DMS114 treated with DMSO at 0.1 percent for 48 hours (cell line): Measurements from ENCODE around the gene IGFN1.

Experiments
- DNase-seq: peaks from one replicate; lab custom pipeline; 2025; ENCODE audit not compliant: unreplicated experiment; lab: John Stamatoyannopoulos, UW

Gene IGFN1

GRCh38 chr1:201184307-201185122, 6.1 kb upstream of the IGFN1 start:
- DNase-seq: no peak

DNA sequence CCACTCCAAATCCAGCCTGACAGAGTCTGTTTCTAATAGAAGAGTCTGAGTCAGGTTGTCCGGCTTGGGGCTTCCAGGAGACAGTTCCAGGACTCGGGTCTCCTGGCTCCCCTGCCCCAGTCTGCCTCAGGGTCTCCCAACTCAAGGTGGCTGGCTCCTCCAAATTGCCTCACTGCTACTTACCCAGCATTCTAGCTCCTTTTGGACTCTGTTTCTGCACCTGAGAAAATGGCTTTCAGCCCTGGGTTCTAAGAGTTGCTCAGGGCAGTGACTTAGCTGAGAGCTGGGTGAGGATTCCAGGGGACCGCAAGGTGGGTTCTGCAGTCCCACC, 5.5 kb upstream of the IGFN1 start:
- DNase-seq: no peak

DNA sequence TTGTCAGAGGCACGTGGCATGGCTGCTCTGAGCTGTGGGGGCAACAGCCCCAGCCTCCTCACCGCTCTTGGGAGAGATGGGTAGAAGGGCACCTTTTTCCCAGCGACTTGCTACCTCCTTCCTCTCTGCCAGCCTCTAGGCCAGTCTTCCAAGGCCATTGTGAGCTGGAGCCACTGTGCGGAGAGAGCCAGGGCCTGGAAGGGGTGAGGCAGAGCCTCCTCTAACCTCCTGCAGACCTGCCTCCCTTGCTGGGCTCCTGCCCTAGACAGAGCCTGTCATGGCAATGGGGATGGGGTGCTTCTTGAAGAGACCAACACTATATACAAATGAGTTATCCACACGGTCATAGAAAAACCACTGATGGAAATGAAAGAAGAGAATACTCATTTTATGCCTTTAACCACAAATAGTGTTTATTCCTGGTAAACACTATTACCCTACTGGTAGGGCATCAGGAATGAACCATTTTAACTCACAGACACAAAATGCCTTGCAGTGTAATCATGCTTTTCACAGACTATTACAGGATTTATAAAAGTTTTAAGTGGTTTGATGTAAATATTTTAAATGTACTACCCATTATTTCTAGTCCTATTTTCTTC, 5.0 kb upstream of the IGFN1 start:
- DNase-seq: no peak

GRCh38 chr1:201186192-201186591, 4.4 kb upstream of the IGFN1 start:
- DNase-seq: no peak

GRCh38 chr1:201189085-201189484, 1.5 kb upstream of the IGFN1 start:
- no peak for DNase-seq

DNA sequence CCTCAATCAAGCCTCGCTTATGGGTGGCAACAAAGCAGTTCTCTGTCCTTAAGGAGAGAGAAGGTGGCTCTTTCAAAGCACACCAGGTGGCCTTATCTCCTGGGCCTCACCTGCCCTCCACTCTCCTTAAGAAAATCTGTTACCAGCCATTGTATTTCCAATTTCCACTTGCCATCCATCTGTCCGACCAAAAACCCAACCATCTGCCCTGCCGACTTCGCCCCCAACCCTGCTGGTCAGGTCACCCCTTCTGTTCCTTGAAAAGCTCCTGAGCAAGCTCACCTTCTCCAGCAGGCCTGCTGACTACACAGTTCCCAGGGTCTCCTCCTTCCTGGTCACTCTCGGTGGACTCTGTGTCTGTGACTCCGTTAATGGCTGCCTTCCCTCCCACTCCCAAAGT, 619 bp upstream of the IGFN1 start:
- no peak for DNase-seq

DNA sequence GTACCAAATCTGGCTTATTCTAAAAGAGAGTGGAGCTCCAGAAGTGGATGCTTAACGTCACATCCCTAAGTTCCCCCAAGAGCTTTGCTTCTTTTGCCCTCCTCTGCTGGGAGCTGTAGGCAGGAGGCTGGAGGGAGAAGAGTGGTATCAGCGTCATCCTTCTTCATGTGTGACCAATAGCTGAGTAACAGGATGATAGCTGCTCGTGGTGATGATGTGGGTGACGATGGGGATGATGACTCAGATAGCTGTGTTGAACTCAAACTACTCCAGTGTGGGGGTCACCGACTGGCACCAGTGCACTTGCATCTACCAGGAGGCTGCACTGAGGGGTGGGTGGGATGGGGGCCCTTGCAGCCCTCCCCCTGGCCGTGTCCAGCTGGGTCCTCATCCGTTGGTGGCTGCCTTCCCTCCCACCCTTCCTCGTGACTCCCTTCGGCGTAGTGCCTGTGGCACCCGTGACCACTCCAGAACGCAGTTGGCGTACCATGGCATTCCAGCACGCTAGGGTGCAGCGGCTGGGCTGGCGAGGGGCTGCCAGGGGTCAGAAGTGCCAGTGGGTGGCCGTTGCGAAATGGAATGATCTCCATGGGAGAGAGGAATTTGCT, 1.1 kb downstream of the IGFN1 start:
- DNase-seq: no peak

DNA sequence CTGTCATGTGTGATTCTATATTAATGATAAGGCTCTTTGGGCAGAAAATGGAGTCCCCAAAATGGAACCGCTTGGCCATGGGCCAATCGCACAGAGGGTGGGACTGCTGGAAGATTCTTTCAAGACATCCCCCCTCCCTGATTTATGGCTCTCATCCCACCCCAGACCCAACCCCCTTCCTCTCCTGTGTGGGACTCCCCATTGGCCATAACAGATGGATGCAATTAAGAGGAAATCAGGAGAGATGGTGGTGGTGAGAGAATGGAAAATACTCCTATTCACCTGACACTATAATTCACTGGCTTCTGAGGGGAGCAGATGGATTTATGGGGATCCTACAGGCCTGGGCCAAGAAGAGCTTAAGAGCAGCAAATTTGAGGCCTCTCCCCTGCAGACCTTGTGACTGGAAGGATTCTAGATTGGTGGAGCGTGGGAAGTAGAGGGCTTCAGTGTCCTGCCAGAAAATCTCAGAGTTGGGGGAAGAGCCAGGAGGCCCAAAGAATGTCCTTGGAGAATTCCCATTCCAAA, 1.7 kb downstream of the IGFN1 start:
- DNase-seq: no peak

DNA sequence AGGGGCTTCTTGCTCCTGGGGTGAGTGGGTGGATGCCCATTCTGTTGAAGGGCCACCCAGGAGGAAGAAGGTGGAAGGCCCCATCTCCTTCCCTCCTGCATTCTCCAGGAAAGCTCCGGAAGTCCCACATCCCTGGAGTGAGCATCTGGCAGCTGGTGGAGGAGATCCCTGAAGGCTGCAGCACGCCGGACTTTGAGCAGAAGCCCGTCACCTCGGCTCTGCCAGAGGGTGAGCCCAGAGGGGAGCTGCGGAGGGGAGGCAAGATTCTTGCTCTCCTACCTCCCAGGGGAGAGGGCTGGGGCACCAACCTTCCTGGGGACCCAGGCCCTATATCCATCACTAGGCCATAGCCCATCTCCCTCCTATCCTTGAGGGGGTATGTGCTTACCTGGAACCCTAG, 3.4 kb downstream of the IGFN1 start:
- no peak for DNase-seq

GRCh38 chr1:201198598-201198997, 8.0 kb downstream of the IGFN1 start:
- DNase-seq: no peak

DNA sequence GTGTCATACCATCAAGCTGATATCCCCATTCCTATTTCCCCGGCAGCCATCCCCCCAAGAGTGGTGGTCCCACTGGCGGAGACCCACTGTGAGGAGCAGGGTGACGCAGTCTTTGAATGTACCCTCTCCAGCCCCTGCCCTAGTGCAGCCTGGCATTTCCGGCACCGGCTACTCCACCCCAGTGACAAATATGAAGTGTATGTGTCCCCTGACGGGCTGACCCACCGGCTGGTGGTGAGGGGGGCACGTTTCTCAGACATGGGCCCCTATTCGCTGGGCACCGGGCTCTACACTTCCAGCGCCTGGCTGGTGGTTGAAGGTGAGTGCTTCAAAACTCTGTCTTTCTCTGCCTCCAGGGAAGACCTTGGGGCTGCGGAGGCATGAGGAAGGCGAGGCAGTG, 14.4 kb downstream of the IGFN1 start:
- no peak for DNase-seq

DNA sequence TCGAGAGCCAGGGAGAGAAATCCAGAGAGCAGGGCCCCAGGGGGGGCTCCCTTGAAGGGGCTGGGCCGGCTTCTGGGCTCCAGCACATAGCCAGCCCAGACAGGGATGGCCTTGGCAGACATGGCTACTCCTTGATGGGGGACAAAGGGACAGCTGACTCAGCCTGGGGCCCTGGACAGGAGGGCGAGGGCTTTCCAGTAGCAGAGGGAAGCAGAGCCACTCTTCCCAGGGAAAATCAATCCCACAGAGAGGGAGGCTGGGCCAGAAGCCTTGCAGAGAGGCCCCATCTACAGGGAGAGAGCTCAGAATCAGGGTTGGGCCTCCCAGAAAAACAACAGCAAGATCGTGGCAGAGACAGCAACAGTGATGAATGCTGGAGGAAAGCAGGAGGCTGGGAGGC, 15.6 kb downstream of the IGFN1 start:
- no peak for DNase-seq

GRCh38 chr1:201207046-201207445, 16.4 kb downstream of the IGFN1 start:
- DNase-seq: no peak

GRCh38 chr1:201208236-201208635, 17.6 kb downstream of the IGFN1 start:
- no peak for DNase-seq

GRCh38 chr1:201212056-201212455, 21.4 kb downstream of the IGFN1 start:
- no peak for DNase-seq

DNA sequence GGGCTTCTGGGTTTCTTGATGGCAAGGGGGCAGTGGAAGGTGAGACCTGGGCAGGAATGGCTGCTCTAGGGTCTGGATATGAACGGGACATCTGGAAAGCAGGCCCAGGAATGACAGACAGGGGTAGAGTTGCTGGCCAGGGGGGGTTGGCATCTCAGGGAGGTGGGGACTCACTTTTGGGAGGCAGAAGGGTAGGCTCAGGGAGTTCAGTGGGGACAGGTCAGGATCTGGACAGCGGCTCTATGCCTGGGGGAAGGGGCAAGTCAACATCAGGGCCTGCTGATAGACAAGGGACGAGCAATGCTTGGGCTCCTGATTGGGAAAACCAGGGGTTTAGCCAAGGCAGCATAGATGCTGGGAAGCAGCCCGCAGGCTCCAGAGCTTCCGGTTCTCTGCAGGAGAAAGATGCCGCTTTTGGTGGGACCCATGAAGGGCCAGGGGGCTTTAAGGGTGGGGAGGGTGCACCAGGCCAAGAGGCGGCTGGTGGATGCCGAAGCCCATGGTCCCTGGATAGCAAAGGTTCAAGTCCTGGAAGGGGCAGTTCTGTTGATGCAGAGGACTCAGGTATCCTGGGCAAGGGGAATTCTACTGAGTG, 21.9 kb downstream of the IGFN1 start:
- no peak for DNase-seq

GRCh38 chr1:201213106-201213770, 22.6 kb downstream of the IGFN1 start:
- no peak for DNase-seq

DNA sequence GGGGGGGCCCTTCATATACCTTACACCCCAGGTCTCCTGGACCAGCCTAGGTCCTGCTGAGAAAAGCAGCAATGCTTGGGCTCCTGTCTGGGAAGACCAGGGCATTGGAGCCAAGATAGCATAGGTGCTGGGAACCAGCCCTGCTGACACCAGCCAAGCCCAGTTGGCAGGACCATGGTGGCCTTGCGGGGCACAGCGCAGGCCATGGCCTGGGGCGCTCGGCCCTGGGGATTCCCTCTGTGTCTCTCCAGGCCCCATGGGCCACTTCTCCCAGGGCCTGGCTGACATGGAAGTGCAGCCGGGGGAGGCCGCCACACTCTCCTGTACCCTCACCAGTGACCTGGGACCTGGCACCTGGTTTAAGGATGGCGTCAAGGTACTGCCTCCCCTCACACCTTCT, 23.3 kb downstream of the IGFN1 start:
- DNase-seq: no peak

DNA sequence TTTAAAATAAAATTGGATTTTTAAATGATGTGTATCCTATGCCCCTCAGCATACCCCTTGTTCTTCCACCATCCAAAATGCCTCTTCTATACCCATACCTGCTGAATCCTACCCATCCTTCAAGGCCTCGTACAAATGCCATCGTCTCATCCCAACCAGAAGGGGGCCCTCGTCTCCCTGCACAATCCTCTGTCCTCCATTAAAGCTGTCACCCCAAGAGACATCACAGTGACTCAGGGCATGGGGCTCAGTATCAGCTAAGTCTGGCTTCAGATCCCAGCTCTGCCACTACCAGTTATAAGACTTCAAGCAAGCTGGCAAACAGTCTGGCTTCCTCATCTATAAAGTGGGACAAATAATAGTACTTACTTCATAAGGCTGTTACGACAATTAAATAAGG, 23.8 kb downstream of the IGFN1 start:
- DNase-seq: no peak

DNA sequence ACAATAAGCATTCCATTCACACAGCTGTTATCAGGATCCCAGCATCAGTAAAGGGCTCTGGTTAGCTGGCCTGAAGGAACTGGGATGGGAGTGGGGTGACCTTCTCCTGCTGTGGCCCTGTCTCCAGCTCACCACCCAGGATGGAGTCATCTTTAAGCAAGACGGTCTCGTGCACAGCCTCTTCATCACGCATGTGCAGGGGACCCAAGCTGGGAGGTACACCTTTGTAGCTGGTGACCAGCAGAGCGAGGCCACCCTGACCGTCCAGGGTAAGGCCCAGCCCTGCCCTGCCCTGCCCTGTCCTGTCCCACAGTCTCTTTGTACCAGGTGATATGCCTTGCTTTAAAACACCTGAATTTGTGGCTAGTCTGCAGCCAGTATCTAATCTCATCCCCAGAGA, 24.3 kb downstream of the IGFN1 start:
- no peak for DNase-seq
